Limb (tissue), 2 donors: ENCODE data around the gene SASH1.

Experiments used
- DNase-seq, 2 donors: peaks; one replicate each; pipeline ENCODE4 v3.0.0-alpha.2; 2016; ENCODE audit errors: extremely low spot score in 2 of 2

Gene SASH1

GRCh38 chr6:148493424-148493823, 150.8 kb downstream of the SASH1 start:
- no peak for DNase-seq

GRCh38 chr6:148494226-148494625, 151.6 kb downstream of the SASH1 start:
- no peak for DNase-seq

DNA sequence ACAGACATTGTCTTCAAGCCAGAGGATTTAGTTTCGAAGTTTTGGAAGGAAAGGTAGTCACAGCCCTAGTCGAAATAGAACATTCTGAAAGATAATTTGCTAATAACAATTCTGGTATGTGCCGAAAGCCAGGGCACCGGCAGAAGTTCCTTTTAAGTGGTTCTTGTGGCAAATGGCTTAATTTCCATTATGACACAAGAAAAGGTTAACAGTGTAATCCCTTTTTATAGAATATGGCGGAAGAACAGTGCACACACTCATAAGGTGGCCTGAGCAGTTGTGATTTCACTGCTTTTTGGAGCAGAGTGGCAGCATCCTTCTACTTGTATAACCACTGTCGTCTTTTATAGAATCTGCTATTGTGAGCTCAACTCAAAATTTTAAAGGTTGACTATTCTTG, 152.4 kb downstream of the SASH1 start:
- DNase-seq, result no peak

- DNase-seq, result no peak
Observed at GRCh38 chr6:148497257-148497656, 154.6 kb downstream of the SASH1 start.

- no peak for DNase-seq
Observed at GRCh38 chr6:148497717-148498116, 155.1 kb downstream of the SASH1 start.

DNA sequence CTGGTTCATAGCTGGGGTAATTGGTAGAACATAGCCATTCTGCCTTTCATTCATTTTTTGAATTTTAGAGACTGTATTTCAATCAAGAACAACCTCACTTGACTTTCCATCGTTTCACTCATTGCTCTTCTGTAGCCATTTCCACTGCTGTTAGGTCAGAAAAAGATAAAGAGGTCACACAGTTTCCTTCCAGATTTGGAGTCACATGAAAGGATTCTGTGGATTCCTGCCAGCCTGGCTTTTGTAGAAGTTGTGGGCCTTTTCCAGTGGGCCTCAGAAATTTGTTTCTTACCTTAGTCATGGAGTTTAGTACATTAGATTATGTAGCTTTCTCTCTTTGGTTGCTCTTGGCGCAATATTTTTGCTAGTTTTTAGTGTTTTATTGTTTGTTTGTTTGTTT, 157.8 kb downstream of the SASH1 start:
- DNase-seq, result no peak

- DNase-seq, result no peak
Observed at GRCh38 chr6:148501178-148501590, 158.5 kb downstream of the SASH1 start.

GRCh38 chr6:148502083-148502772, 159.6 kb downstream of the SASH1 start:
- DNase-seq, result peak in 1 of 2 donors; percentile 60

GRCh38 chr6:148502773-148503135, 160.1 kb downstream of the SASH1 start:
- no peak for DNase-seq

GRCh38 chr6:148503703-148504102, 161.1 kb downstream of the SASH1 start:
- DNase-seq, result no peak

- no peak for DNase-seq
Observed at GRCh38 chr6:148507774-148508173, 165.1 kb downstream of the SASH1 start.

- peak; percentile 62 to 72 for DNase-seq
Observed at GRCh38 chr6:148508401-148509041, 165.9 kb downstream of the SASH1 start.

- peak in 1 of 2 donors; percentile 63 for DNase-seq
Observed at GRCh38 chr6:148509119-148509799, 166.6 kb downstream of the SASH1 start.

GRCh38 chr6:148509800-148510581, 167.4 kb downstream of the SASH1 start:
- peak; percentile 81 to 95 for DNase-seq

DNA sequence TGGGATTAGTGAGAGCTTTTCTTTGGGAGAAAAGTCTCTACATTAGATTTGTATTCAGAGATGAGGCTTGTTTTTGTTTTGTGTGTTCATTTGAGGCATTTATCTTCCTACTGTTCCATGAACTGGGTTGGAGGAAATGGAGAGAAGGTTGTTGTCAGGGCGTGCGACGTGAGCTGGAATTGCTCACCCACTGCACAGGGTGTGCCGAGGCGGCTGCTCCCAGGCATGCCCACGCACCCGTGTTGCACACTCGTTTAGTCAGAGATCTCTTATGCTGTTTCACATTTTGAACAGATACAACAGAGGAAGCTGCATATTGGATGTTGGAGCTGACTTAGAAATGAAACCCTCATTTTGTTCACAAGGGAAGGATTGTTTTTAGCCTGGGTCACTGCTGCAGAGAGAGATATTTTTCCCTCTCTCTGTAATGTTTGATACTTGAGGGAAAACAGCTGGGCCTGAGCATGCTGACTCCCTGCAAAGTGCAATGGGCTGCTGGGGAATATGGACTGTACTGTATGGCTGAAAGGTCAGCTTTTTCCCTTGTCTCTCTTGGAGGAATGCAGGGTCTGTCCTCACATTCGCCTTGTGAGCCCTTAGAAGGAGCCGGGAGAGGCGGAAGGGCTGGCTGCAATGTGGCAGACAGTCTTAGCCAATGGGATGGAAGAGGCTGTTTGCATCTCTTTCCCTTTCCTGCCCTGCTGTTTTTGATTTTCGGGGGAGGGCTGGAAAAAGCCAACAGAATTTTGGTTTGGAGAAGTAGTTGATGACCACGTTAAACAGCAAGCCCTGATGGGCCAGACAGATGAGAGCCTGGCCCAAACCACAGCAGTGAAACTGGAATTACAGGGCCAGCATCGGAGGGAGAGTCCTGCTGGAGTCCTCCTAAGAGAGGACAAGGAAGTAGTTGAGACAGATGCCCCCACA, 170.8 kb downstream of the SASH1 start:
- DNase-seq, result peak in 1 of 2 donors; percentile 80

- no peak for DNase-seq
Observed at GRCh38 chr6:148514091-148514845, 171.6 kb downstream of the SASH1 start.

DNA sequence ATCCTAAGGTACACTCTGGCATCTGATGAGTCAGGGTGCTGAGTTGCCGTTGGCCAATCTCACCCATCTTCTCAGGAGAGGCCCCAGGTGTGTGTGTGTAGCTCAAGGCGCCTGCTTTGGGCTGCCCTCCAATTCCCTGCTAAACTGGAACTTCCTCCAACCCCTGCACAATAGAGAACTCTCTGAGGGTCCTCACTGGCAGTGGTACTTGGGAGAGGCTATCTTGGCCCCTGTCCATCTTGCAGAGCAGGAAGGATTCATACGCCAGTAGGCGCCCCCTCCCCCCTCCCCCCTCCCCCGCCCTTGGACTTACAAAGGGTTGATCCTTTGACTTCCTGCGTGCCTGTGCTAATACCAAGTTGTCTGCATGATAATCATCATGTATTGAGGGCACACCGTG, 173.6 kb downstream of the SASH1 start:
- no peak for DNase-seq

- no peak for DNase-seq
Observed at GRCh38 chr6:148516617-148517016, 174.0 kb downstream of the SASH1 start.

DNA sequence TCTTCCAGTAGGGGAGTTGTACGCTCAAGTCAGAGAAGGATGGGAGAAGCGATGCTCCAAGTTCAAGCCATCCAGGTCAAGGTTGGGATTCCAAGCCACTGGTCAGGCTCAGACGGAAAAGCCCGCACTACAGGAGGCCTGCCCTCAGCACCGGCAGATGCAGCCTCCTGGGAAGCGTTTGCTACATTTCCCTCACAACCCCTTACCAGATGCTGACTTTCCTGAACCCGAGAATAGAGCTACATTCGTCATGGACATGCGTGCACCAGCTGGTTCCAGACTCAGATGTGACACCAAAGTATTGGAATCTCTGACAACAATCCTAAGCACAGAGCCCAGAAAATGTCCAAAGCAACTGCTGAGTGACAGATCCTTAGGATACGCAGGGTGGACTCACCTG, 174.8 kb downstream of the SASH1 start:
- no peak for DNase-seq

GRCh38 chr6:148518511-148519156, 176.0 kb downstream of the SASH1 start:
- peak in 1 of 2 donors; percentile 65 for DNase-seq
